ENCODE results near the gene ERO1B. TPM values are rescaled to one million over a fixed set of nuclear protein-coding genes. Genes with fewer than 3 reads are reported as not detected.

The ERO1B gene
- total RNA-seq, 4 donors from 2014 or later = 2.0 to 5.5 (median 3.9) TPM

GRCh38 chr1:236168716-236169429, 112.9 kb downstream of the ERO1B start:
- WGBS, 2 donors = 66 to 78% methylated on average over 10 of the region's 10 CpGs
- intact Hi-C loops (cut with DNase I; ENCODE audit: low total_unique reads) = no loop called here
- peak; percentile 66 to 93 for DNase-seq (ENCODE audit: low spot score in 2 of 2)
- TF ChIP-seq POLR2A (IDR thresholded peaks at IDR 0.05) (no peak), CTCF (IDR thresholded peaks at IDR 0.05) (no peak)
- no peak overlapping the region for H3K4me3 ChIP-seq (ENCODE audit: low read depth, poor library complexity, severe bottlenecking)

- intact Hi-C loops (cut with DNase I; ENCODE audit: low total_unique reads) = no loop called here
- WGBS, 2 donors = 90 to 93% methylated on average over 4 of the region's 4 CpGs
- no peak for TF ChIP-seq CTCF (IDR thresholded peaks at IDR 0.05)
- TF ChIP-seq POLR2A (IDR thresholded peaks at IDR 0.05) = no peak
- DNase-seq (ENCODE audit: low spot score in 2 of 2) = peak in 1 of 2 donors; percentile 68
- no peak overlapping the region for H3K4me3 ChIP-seq (ENCODE audit: low read depth, poor library complexity, severe bottlenecking)
Observed at GRCh38 chr1:236167578-236167977, 114.2 kb downstream of the ERO1B start.

GRCh38 chr1:236167154-236167553, 114.6 kb downstream of the ERO1B start:
- 95 to 98% methylated on average over 7 of the region's 7 CpGs for WGBS, 2 donors
- H3K4me3 ChIP-seq (ENCODE audit: low read depth, poor library complexity, severe bottlenecking) = no peak overlapping the region
- DNase-seq (ENCODE audit: low spot score in 2 of 2) = peak in 1 of 2 donors; percentile 28
- intact Hi-C loops (cut with DNase I; ENCODE audit: low total_unique reads) = no loop called here
- TF ChIP-seq CTCF (IDR thresholded peaks at IDR 0.05) = no peak
- TF ChIP-seq POLR2A (IDR thresholded peaks at IDR 0.05) = no peak

- TF ChIP-seq CTCF (IDR thresholded peaks at IDR 0.05) (no peak), POLR2A (IDR thresholded peaks at IDR 0.05) (no peak)
- no peak overlapping the region for H3K4me3 ChIP-seq (ENCODE audit: low read depth, poor library complexity, severe bottlenecking)
- no peak for DNase-seq (ENCODE audit: low spot score in 2 of 2)
- 83 to 85% methylated on average over 6 of the region's 6 CpGs for WGBS, 2 donors
- intact Hi-C loops (cut with DNase I; ENCODE audit: low total_unique reads) = no loop called here
Observed at GRCh38 chr1:236166041-236166440, 115.7 kb downstream of the ERO1B start.

Other genes starting within 250 kb of the ERO1B start
- gene NID1, start 216.9 kb downstream of the ERO1B start, total RNA-seq = 10 to 100 TPM; 23.4 to 80.0 (median 30.7) TPM
- gene GPR137B, start 139.4 kb downstream of the ERO1B start, total RNA-seq = 10 to 100 TPM; 22.5 to 45.5 (median 35.3) TPM
- 1 to 10 TPM; 3.5 to 7.2 (median 4.5) TPM for gene EDARADD, start 112.3 kb upstream of the ERO1B start, total RNA-seq
- 100 to 1,000 TPM in 1 of 4 donors, 10 to 100 TPM in 3; 80.2 to 138 (median 89.4) TPM for gene LGALS8, start 242.0 kb upstream of the ERO1B start, total RNA-seq

Data from lower leg skin (tissue), 4 donors.